Midbrain (tissue), 1 donor: ENCODE data around the gene TXNDC5.
"Not testable (repeated sequence)": the region's sequence is repeated elsewhere in the genome, so short reads cannot be mapped to it uniquely, and the experiment has no call there.

Source experiments
- DNase-seq: peaks from one replicate; lab custom pipeline; 2025; lab: John Stamatoyannopoulos, UW

Gene TXNDC5

GRCh38 chr6:7914311-7914710 lies 3.7 kb upstream of the TXNDC5 start:
- DNase-seq, result no peak

GRCh38 chr6:7912736-7913517 lies 2.3 kb upstream of the TXNDC5 start:
- no peak for DNase-seq

- DNase-seq, result no peak
Observed at GRCh38 chr6:7912024-7912423, 1.4 kb upstream of the TXNDC5 start.

GRCh38 chr6:7911345-7911725 lies 747 bp upstream of the TXNDC5 start:
- no peak for DNase-seq

GRCh38 chr6:7910298-7910653 lies 312 bp downstream of the TXNDC5 start:
- DNase-seq, result no peak

GRCh38 chr6:7909323-7910276 lies 988 bp downstream of the TXNDC5 start:
- no peak for DNase-seq

- DNase-seq, result no peak
Observed at GRCh38 chr6:7907159-7907558, 3.4 kb downstream of the TXNDC5 start.

- no peak for DNase-seq
Observed at GRCh38 chr6:7906741-7907140, 3.8 kb downstream of the TXNDC5 start.

GRCh38 chr6:7905416-7905815 lies 5.2 kb downstream of the TXNDC5 start:
- no peak for DNase-seq

- DNase-seq, result no peak
Observed at GRCh38 chr6:7904654-7905319, 5.8 kb downstream of the TXNDC5 start.

- DNase-seq, result no peak
Observed at GRCh38 chr6:7903673-7904072, 6.9 kb downstream of the TXNDC5 start.

GRCh38 chr6:7902867-7903266 lies 7.7 kb downstream of the TXNDC5 start:
- no peak for DNase-seq

- no peak for DNase-seq
Observed at GRCh38 chr6:7902221-7902620, 8.4 kb downstream of the TXNDC5 start.

- DNase-seq, result no peak
Observed at GRCh38 chr6:7901780-7902179, 8.8 kb downstream of the TXNDC5 start.

- no peak for DNase-seq
Observed at GRCh38 chr6:7901056-7901455, 9.5 kb downstream of the TXNDC5 start.

- DNase-seq, result no peak
Observed at GRCh38 chr6:7900621-7901020, 10.0 kb downstream of the TXNDC5 start.

GRCh38 chr6:7899889-7900213 lies 10.7 kb downstream of the TXNDC5 start:
- no peak for DNase-seq

GRCh38 chr6:7899101-7899888 lies 11.3 kb downstream of the TXNDC5 start:
- DNase-seq, result peak; percentile 24

GRCh38 chr6:7898193-7898586 lies 12.4 kb downstream of the TXNDC5 start:
- DNase-seq, result not testable (repeated sequence)

- no peak for DNase-seq
Observed at GRCh38 chr6:7897461-7898192, 13.0 kb downstream of the TXNDC5 start.

- DNase-seq, result no peak
Observed at GRCh38 chr6:7896465-7896987, 14.1 kb downstream of the TXNDC5 start.
